NK-92 (cell line): ENCODE data around the gene AKAP6.

Experiments
- DNase-seq: peaks from one replicate; lab custom pipeline; 2025; ENCODE audit not compliant: unreplicated experiment; lab: John Stamatoyannopoulos, UW

AKAP6 gene

DNA sequence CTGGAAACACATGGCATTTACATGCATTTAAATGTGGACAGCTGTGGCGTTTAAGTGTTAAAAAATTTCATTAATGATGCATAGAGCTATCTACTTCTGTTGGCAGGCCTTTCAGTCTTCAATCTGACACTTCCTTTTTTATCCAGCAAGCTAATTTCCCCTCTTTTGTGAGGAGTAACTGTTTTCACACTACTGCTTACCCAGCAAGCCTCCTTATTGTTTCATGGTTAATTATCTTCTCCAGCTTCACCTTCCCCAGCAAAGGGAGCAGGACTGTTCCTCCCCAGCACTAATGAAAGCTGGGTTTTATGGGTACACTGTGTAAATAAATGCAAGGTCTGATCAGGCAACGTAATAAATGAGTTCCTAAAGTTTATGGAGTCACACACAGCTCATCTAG is 480.2 kb downstream of the AKAP6 start:
- DNase-seq: no peak

GRCh38 chr14:32813401-32813800 is 484.3 kb downstream of the AKAP6 start:
- DNase-seq: no peak

- no peak for DNase-seq
These were observed 485.6 kb downstream of the AKAP6 start for GRCh38 chr14:32814721-32815120.

DNA sequence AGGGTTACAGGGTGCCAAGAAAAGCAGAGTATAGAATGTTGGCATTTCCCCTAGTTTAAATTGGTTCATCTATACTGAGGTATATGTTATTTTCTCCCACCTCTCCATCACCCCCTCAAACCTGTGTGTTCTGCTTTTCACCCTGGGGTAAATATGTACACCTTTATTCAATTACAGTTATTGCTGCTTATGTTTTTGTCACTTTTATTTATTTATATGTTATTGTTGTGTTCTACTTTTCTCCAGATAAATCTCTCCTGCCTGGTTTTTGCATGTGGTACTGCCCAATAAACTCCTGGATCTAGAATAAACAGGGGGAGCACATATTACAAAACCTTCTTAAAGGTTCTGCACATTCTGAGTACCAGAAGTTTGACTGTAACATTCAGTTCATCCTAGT is 487.5 kb downstream of the AKAP6 start:
- DNase-seq: no peak

DNA sequence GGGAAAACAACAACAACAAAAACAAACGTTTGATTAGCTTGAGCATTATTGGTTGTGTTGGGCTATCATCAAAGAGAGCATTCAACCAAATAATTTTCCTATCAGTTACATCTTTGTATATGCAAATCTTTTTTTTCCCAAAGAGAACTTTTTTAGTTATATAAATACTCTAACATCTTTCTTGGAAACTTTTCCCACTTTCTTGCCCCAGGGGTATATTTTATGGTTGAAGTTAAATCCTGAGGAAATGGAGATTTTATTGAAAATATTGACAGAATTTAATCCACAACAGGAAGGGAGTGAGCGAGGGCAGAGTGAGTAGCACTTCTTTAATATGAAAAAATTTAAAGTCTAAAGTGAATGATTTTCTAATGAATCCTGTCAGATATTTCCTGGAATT is 488.7 kb downstream of the AKAP6 start:
- DNase-seq: no peak

DNA sequence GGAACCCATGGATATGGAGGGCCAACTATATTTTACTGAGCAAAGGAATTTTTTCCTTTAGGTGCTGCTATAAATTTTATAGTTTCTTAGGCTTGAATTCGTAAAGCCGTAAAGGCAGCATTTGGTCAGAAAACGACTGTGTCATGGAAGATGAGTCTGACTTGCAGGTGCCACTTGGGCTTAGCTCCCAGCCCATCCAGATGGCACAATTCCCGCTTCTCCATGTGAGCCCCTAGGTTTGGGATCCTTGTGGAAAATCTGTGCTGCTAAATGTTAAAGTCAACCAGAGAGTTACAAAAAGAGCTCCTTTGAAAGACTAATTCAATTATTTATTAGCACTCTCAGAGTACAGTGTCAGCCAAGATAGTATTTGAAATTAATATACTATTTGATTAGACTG is 489.5 kb downstream of the AKAP6 start:
- no peak for DNase-seq

GRCh38 chr14:32820181-32820580 is 491.1 kb downstream of the AKAP6 start:
- no peak for DNase-seq

- DNase-seq: no peak
These were observed 491.6 kb downstream of the AKAP6 start for GRCh38 chr14:32820682-32821081.

DNA sequence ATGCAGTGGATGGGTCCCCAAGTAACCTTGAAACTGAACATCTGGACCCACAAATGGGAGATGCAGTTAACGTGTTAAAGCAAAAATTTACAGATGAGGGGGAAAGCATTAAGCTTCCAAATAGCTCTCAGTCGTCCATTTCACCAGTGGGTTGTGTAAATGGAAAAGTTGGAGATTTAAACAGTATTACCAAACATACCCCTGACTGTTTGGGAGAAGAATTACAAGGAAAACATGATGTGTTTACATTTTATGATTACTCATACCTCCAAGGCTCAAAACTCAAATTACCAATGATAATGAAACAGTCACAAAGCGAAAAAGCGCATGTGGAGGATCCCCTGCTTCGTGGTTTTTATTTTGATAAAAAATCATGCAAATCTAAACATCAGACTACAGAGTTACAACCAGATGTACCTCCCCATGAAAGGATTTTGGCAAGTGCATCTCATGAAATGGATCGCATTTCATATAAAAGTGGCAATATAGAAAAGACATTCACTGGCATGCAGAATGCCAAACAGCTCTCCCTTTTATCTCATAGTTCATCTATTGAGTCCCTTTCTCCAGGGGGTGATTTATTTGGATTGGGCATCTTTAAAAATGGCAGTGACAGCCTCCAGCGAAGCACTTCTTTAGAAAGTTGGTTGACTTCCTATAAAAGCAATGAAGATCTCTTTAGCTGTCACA is 493.0 kb downstream of the AKAP6 start:
- DNase-seq: no peak

GRCh38 chr14:32823706-32824105 is 494.6 kb downstream of the AKAP6 start:
- no peak for DNase-seq

GRCh38 chr14:32824195-32824594 is 495.1 kb downstream of the AKAP6 start:
- no peak for DNase-seq

GRCh38 chr14:32825058-32825457 is 496.0 kb downstream of the AKAP6 start:
- no peak for DNase-seq

DNA sequence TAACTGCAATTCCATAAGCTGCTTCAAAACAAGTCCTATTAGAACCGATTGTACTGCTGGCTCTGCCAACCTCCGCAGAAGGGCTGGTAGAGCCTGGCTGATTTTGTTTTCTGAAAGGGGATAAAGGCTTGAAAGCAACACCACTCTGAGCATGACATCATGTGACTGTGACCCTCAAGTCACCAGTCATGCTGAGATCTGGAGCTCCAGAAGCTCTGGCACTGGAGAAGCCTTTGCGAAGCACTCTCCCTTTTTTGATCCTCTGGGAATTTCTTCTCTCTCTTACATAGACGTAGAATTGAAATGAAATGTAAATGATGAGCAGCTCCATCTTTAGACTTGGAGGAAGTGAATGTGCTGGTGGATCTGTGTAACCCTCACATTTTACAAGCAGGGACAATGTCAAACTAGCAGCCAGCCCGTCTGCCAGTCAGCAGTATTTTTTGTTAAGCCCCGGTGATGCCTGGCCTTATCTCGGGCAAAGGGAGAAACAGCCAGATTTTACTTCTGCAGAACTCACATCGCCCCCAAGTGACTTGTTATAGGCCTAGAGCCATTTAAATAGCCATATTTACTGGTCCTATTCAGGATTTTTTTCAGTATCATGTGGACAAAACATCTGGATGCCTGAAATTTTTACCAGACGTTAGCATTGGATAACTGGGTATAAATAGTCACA is 497.4 kb downstream of the AKAP6 start:
- DNase-seq: no peak

- DNase-seq: no peak
These were observed 498.4 kb downstream of the AKAP6 start for GRCh38 chr14:32827514-32827913.

DNA sequence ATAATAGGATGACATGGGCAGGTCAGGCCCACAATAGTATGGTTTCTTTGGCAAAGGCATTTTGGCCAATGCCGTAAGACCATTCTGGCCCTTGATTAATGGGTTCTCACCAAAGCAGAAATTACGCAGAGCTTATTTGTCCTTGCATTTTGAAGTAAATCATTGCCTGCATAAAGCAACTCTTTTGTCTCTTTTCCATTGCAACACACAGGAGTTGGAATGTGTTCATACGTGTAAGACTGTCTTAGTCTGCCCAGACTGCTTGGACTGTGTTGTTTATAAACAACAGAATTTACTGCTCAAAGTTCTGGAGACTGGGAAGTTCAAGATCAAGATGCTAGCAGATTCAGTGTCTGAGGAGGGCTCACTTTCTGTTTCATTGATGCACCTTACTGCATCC is 506.8 kb downstream of the AKAP6 start:
- no peak for DNase-seq

DNA sequence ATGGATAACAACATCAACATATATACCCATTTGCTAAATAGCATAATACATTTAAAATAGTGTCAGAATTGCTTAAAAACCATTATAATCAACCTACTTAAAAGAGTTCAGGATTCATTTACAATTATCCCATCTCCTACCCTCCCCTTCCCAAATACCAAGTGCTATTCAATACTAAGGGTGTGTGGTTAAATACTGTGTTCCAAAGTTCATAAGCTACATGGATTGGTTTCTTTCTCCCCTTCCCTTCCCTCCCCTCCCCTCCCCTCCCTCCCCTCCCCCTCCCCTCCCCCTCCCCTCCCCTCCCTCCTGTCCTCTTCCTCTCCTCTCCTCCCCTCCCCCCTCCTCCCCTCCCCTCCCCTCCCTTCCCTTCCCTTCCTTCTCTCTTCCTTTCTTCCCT is 512.6 kb downstream of the AKAP6 start:
- no peak for DNase-seq

- DNase-seq: no peak
These were observed 517.8 kb downstream of the AKAP6 start for GRCh38 chr14:32846821-32847365.

GRCh38 chr14:32847867-32848266 is 518.8 kb downstream of the AKAP6 start:
- DNase-seq: no peak

- DNase-seq: no peak
These were observed 536.8 kb downstream of the AKAP6 start for GRCh38 chr14:32865827-32866376.

DNA sequence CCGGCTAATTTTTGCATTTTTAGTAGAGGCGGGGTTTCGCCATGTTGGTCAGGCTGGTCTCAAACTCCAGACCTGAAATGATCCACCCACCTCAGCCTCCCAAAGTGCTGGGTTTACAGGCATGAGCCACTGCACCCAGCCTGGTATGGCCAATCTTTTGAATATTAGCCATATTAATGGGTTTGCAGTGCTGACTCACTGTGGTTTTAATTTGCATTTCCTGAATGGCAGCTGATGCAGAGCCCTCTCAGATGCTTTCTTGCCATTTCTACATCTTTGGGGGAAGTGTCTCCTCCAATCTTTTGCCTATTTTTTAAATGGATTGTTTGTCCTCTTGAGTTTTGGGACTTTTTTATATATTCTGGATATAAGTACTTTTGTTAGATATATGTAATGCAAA is 554.1 kb downstream of the AKAP6 start:
- DNase-seq: no peak
